GM19438 (cell line): ENCODE measurements around the gene COL19A1.

Source experiments
- ATAC-seq: cut with Tn5 transposase; IDR thresholded peaks from one replicate; pipeline ENCODE4 v1.9.1; 2021; ENCODE audit warnings: low read depth; ENCODE audit not compliant: unreplicated experiment

Gene COL19A1

GRCh38 chr6:70152786-70153185 lies 286.4 kb downstream of the COL19A1 start:
- ATAC-seq: no peak

- ATAC-seq: no peak
Measured at GRCh38 chr6:70157086-70157485, 290.7 kb downstream of the COL19A1 start.

- no peak for ATAC-seq
Measured at GRCh38 chr6:70160276-70160675, 293.9 kb downstream of the COL19A1 start.

- ATAC-seq: no peak
Measured at GRCh38 chr6:70162972-70163371, 296.6 kb downstream of the COL19A1 start.

- no peak for ATAC-seq
Measured at GRCh38 chr6:70163795-70164194, 297.4 kb downstream of the COL19A1 start.

GRCh38 chr6:70164556-70164955 lies 298.2 kb downstream of the COL19A1 start:
- ATAC-seq: no peak

- ATAC-seq: peak; percentile 87
Measured at GRCh38 chr6:70166088-70166958, 300.0 kb downstream of the COL19A1 start.

GRCh38 chr6:70168681-70169377 lies 302.5 kb downstream of the COL19A1 start:
- ATAC-seq: no peak

- ATAC-seq: no peak
Measured at GRCh38 chr6:70171236-70171635, 304.9 kb downstream of the COL19A1 start.

GRCh38 chr6:70172252-70172651 lies 305.9 kb downstream of the COL19A1 start:
- ATAC-seq: no peak

GRCh38 chr6:70175770-70176169 lies 309.4 kb downstream of the COL19A1 start:
- ATAC-seq: no peak

GRCh38 chr6:70176842-70177550 lies 310.6 kb downstream of the COL19A1 start:
- ATAC-seq: no peak

- ATAC-seq: no peak
Measured at GRCh38 chr6:70180183-70180900, 314.0 kb downstream of the COL19A1 start.

GRCh38 chr6:70180901-70181599 lies 314.7 kb downstream of the COL19A1 start:
- no peak for ATAC-seq

- ATAC-seq: no peak
Measured at GRCh38 chr6:70183538-70183937, 317.2 kb downstream of the COL19A1 start.

GRCh38 chr6:70184723-70185122 lies 318.4 kb downstream of the COL19A1 start:
- ATAC-seq: no peak

GRCh38 chr6:70186461-70186860 lies 320.1 kb downstream of the COL19A1 start:
- no peak for ATAC-seq

GRCh38 chr6:70188202-70188601 lies 321.8 kb downstream of the COL19A1 start:
- ATAC-seq: no peak

- ATAC-seq: no peak
Measured at GRCh38 chr6:70194421-70194820, 328.1 kb downstream of the COL19A1 start.

GRCh38 chr6:70196531-70196930 lies 330.2 kb downstream of the COL19A1 start:
- no peak for ATAC-seq
